NK-92 (cell line): ENCODE data around the gene SASH1.
"Not testable (repeated sequence)": the region's sequence is repeated elsewhere in the genome, so short reads cannot be mapped to it uniquely, and the experiment has no call there.

Experiments
- DNase-seq: peaks from one replicate; lab custom pipeline; 2025; ENCODE audit not compliant: unreplicated experiment; lab: John Stamatoyannopoulos, UW

SASH1 gene

GRCh38 chr6:148577687-148578488 is 235.2 kb downstream of the SASH1 start:
- DNase-seq = no peak

- no peak for DNase-seq
Measured at GRCh38 chr6:148578489-148578814, 235.8 kb downstream of the SASH1 start.

- DNase-seq = no peak
Measured at GRCh38 chr6:148578837-148579565, 236.4 kb downstream of the SASH1 start.

GRCh38 chr6:148580442-148580841 is 237.8 kb downstream of the SASH1 start:
- DNase-seq = no peak

GRCh38 chr6:148583631-148584030 is 241.0 kb downstream of the SASH1 start:
- DNase-seq = no peak

- DNase-seq = not testable (repeated sequence)
Measured at GRCh38 chr6:148585641-148586040, 243.0 kb downstream of the SASH1 start.

GRCh38 chr6:148590883-148591282 is 248.2 kb downstream of the SASH1 start:
- DNase-seq = no peak

GRCh38 chr6:148591656-148592055 is 249.0 kb downstream of the SASH1 start:
- no peak for DNase-seq

- DNase-seq = no peak
Measured at GRCh38 chr6:148593130-148593812, 250.6 kb downstream of the SASH1 start.

- no peak for DNase-seq
Measured at GRCh38 chr6:148593813-148594170, 251.2 kb downstream of the SASH1 start.

GRCh38 chr6:148595550-148595949 is 252.9 kb downstream of the SASH1 start:
- DNase-seq = no peak

GRCh38 chr6:148596891-148597455 is 254.3 kb downstream of the SASH1 start:
- no peak for DNase-seq

GRCh38 chr6:148598724-148599123 is 256.1 kb downstream of the SASH1 start:
- DNase-seq = no peak

GRCh38 chr6:148599967-148600426 is 257.4 kb downstream of the SASH1 start:
- DNase-seq = no peak
